OCI-LY1 (cell line): Measurements from ENCODE around the gene MTPN.

Source experiments
- EZH2 ChIP-seq: fragments of 200-600 bp; sonication (generic), shearing (Covaris generic); IDR thresholded peaks from 2 replicates; pipeline ENCODE4 v1.8.0; 2017; ENCODE audit warnings: borderline replicate concordance, mixed run types, mild to moderate bottlenecking, antibody characterized with exemption, low read length, moderate library complexity, mixed read lengths
- TF ChIP-seq, protein P1 (sequence below): fragments of 200-600 bp; sonication (generic), shearing (Covaris generic); IDR thresholded peaks from 2 replicates; pipeline ENCODE4 v1.5.1; 2017; ENCODE audit warnings: mild to moderate bottlenecking, antibody characterized with exemption, low read length, moderate library complexity, mixed read lengths

DNA sequence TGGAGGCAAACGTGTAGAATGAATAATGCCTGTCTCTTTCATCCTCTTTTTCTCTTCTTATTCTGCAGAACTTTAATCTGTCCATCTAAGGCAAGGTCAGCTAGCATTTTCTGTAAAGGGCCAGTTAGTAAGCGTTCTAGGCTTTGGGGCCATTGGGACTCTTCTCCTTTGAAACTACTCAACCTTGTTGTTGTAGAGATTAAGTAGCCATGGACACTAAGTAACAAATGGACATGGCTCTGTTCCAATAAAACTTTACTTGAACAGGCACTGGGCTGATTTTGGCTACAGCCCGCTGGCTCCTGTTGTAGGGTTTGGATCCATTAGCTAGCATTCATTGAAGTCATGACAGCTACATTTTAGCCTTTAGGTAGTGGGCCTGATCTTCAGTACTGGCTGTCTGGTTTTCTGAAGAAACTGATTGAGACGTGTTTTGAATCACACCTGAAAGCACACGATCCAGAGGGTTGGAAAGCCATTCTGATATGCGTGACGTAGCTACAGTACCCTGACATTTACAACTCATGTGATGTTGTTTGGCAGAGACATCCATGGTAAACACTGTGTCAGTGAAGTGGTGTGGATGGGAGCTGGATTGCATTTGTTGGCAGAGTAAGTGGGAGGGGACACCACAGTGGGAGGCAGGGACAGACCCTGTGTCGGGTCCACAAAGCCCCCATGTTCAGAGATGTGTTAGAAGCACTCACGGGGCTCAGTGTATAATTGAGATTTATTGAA is 92.5 kb downstream of the MTPN start:
- TF ChIP-seq, protein P1, sequence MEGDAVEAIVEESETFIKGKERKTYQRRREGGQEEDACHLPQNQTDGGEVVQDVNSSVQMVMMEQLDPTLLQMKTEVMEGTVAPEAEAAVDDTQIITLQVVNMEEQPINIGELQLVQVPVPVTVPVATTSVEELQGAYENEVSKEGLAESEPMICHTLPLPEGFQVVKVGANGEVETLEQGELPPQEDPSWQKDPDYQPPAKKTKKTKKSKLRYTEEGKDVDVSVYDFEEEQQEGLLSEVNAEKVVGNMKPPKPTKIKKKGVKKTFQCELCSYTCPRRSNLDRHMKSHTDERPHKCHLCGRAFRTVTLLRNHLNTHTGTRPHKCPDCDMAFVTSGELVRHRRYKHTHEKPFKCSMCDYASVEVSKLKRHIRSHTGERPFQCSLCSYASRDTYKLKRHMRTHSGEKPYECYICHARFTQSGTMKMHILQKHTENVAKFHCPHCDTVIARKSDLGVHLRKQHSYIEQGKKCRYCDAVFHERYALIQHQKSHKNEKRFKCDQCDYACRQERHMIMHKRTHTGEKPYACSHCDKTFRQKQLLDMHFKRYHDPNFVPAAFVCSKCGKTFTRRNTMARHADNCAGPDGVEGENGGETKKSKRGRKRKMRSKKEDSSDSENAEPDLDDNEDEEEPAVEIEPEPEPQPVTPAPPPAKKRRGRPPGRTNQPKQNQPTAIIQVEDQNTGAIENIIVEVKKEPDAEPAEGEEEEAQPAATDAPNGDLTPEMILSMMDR, result no peak
- no peak for TF ChIP-seq EZH2
